Adipocyte (in vitro differentiated cells): ENCODE results near the gene RNF126.
"Not testable (repeated sequence)": the region's sequence is repeated elsewhere in the genome, so short reads cannot be mapped to it uniquely, and the experiment has no call there.

Experiments
- DNase-seq: peaks from one replicate; pipeline ENCODE4 v3.0.0-alpha.2; 2015; ENCODE audit warnings: low read depth
- H3K27me3 ChIP-seq: replicated peaks from 2 replicates; pipeline ENCODE4 v1.7.0; 2013; ENCODE audit warnings: mild to moderate bottlenecking, low read length, moderate library complexity; ENCODE audit not compliant: control insufficient read depth, insufficient read depth
- H3K36me3 ChIP-seq: 2 replicates; pipeline ENCODE4 v1.7.0; 2013; ENCODE audit warnings: low read length, mild to moderate bottlenecking, moderate library complexity; ENCODE audit not compliant: control insufficient read depth, insufficient read depth, severe bottlenecking
- H3K4me1 ChIP-seq: 2 replicates; pipeline ENCODE4 v1.7.0; 2013; ENCODE audit warnings: mild to moderate bottlenecking, low read length, moderate library complexity; ENCODE audit not compliant: control insufficient read depth, insufficient read depth
- H3K4me3 ChIP-seq: 2 replicates; pipeline ENCODE4 v1.7.0; 2013; ENCODE audit warnings: mild to moderate bottlenecking, low read length, moderate library complexity
- H3K9ac ChIP-seq: 2 replicates; pipeline ENCODE4 v1.7.0; 2013; ENCODE audit warnings: mild to moderate bottlenecking, low read length, moderate library complexity
- H3K9me3 ChIP-seq: 2 replicates; pipeline ENCODE4 v1.7.0; 2013; ENCODE audit warnings: mild to moderate bottlenecking, low read length, moderate library complexity; ENCODE audit not compliant: control insufficient read depth

RNF126 gene

GRCh38 chr19:699885-700284 lies 36.9 kb upstream of the RNF126 start:
- H3K4me3 ChIP-seq, H3K4me1 ChIP-seq, DNase-seq, H3K9me3 ChIP-seq, H3K9ac ChIP-seq, H3K36me3 ChIP-seq: not testable (repeated sequence)
- H3K27me3 ChIP-seq = peaks cover 14% of the 10 kb centered on the region

- H3K27me3 ChIP-seq = peaks cover 14% of the 10 kb centered on the region
- H3K9me3 ChIP-seq, H3K4me3 ChIP-seq, H3K9ac ChIP-seq, H3K4me1 ChIP-seq, DNase-seq, H3K36me3 ChIP-seq: not testable (repeated sequence)
Measured at GRCh38 chr19:698529-698928, 35.5 kb upstream of the RNF126 start.

- peaks cover 11% of the 10 kb centered on the region for H3K27me3 ChIP-seq
- H3K4me3 ChIP-seq = no peak within 1 kb of the TSS
- no peaks in the 10 kb centered on the region for H3K9me3 ChIP-seq
- no peak within 1 kb of the TSS for H3K9ac ChIP-seq
- H3K4me1 ChIP-seq = no peaks in the 10 kb centered on the region
- no peaks in the 10 kb centered on the region for H3K36me3 ChIP-seq
- DNase-seq = no peak
Measured at GRCh38 chr19:695352-695949, 32.4 kb upstream of the RNF126 start, which contains the start of gene PRSS57. TSS of gene PRSS57 (minus strand) at chr19:695452. CDS start at chr19:695430, 22 bp downstream.

GRCh38 chr19:694481-695351 lies 31.7 kb upstream of the RNF126 start:
- Histone ChIP-seq H3K9ac (no peak overlapping the region), H3K4me1 (no peaks in the 10 kb centered on the region), H3K9me3 (no peaks in the 10 kb centered on the region), H3K4me3 (no peak overlapping the region), H3K27me3 (peaks cover 11% of the 10 kb centered on the region), H3K36me3 (no peaks in the 10 kb centered on the region)
- no peak for DNase-seq

GRCh38 chr19:690203-690602 lies 27.2 kb upstream of the RNF126 start:
- H3K9ac ChIP-seq = no peak overlapping the region
- H3K4me3 ChIP-seq = no peak overlapping the region
- H3K4me1 ChIP-seq = peaks cover 3% of the 10 kb centered on the region
- H3K9me3 ChIP-seq = no peaks in the 10 kb centered on the region
- no peaks in the 10 kb centered on the region for H3K27me3 ChIP-seq
- H3K36me3 ChIP-seq = no peaks in the 10 kb centered on the region
- no peak for DNase-seq

GRCh38 chr19:688992-689391 lies 26.0 kb upstream of the RNF126 start:
- H3K4me1 ChIP-seq = peaks cover 3% of the 10 kb centered on the region
- DNase-seq = no peak
- H3K9me3 ChIP-seq = no peaks in the 10 kb centered on the region
- H3K27me3 ChIP-seq = no peaks in the 10 kb centered on the region
- H3K4me3 ChIP-seq = no peak overlapping the region
- no peak overlapping the region for H3K9ac ChIP-seq
- H3K36me3 ChIP-seq = no peaks in the 10 kb centered on the region

GRCh38 chr19:688214-688613 lies 25.2 kb upstream of the RNF126 start:
- H3K9me3 ChIP-seq = no peaks in the 10 kb centered on the region
- no peak overlapping the region for H3K4me3 ChIP-seq
- H3K9ac ChIP-seq = no peak overlapping the region
- no peaks in the 10 kb centered on the region for H3K36me3 ChIP-seq
- H3K4me1 ChIP-seq = peaks cover 3% of the 10 kb centered on the region
- no peak for DNase-seq
- H3K27me3 ChIP-seq = no peaks in the 10 kb centered on the region

GRCh38 chr19:687569-688166 lies 24.7 kb upstream of the RNF126 start:
- H3K9ac ChIP-seq = no peak overlapping the region
- H3K4me1 ChIP-seq = peaks cover 3% of the 10 kb centered on the region
- H3K36me3 ChIP-seq = no peaks in the 10 kb centered on the region
- no peaks in the 10 kb centered on the region for H3K27me3 ChIP-seq
- DNase-seq = no peak
- no peak overlapping the region for H3K4me3 ChIP-seq
- H3K9me3 ChIP-seq = no peaks in the 10 kb centered on the region

- Histone ChIP-seq H3K27me3 (no peaks in the 10 kb centered on the region), H3K9ac (no peak overlapping the region), H3K36me3 (peaks cover 3% of the 10 kb centered on the region), H3K4me3 (no peak overlapping the region), H3K4me1 (peaks cover 3% of the 10 kb centered on the region), H3K9me3 (no peaks in the 10 kb centered on the region)
- no peak for DNase-seq
Measured at GRCh38 chr19:686589-687297, 23.7 kb upstream of the RNF126 start.

- peaks cover 9% of the 10 kb centered on the region for H3K36me3 ChIP-seq
- no peak overlapping the region for H3K4me3 ChIP-seq
- H3K9ac ChIP-seq = no peak overlapping the region
- H3K27me3 ChIP-seq = no peaks in the 10 kb centered on the region
- DNase-seq = no peak
- no peaks in the 10 kb centered on the region for H3K9me3 ChIP-seq
- H3K4me1 ChIP-seq = peaks cover 6% of the 10 kb centered on the region
Measured at GRCh38 chr19:685454-685931, 22.5 kb upstream of the RNF126 start.
